Measurements from ENCODE around the gene ACVR1C. TPM values are rescaled to one million over a fixed set of nuclear protein-coding genes. Genes with fewer than 3 reads are reported as not detected.

Gene ACVR1C
- total RNA-seq, 2 experiments from 2014 or later = 1.2 to 2.4 TPM

- H3K36me3 Mint-ChIP-seq = peaks cover 5% of the 10 kb centered on the region
- CTCF ChIA-PET = interaction anchor here (1.9 kb wide), 1 partner anchor 9 kb away, joined by 6 read pairs; no protein-coding TSS in a partner anchor
- DNase-seq (no peak), ATAC-seq (no peak)
- H3K27me3 Mint-ChIP-seq = peaks cover 14% of the 10 kb centered on the region
- no peaks in the 10 kb centered on the region for H3K9me3 Mint-ChIP-seq (ENCODE audit: low read depth)
- peaks cover 3% of the 10 kb centered on the region for H3K4me1 Mint-ChIP-seq
- H3K27ac Mint-ChIP-seq = no peak overlapping the region
- no peak overlapping the region for H3K4me3 Mint-ChIP-seq
Measured at GRCh38 chr2:157506586-157506985, 122.1 kb downstream of the ACVR1C start.

- H3K4me1 Mint-ChIP-seq = peaks cover 10% of the 10 kb centered on the region
- no peak overlapping the region for H3K27ac Mint-ChIP-seq
- no peak for DNase-seq
- CTCF ChIA-PET = interaction anchor here (1.1 to 1.3 kb wide), 4 partner anchors 14 to 202 kb away, joined by 3 to 5 read pairs (median 4); no protein-coding TSS in a partner anchor
- H3K36me3 Mint-ChIP-seq = peaks cover 5% of the 10 kb centered on the region
- H3K9me3 Mint-ChIP-seq (ENCODE audit: low read depth) = no peaks in the 10 kb centered on the region
- ATAC-seq = no peak
- no peak overlapping the region for H3K4me3 Mint-ChIP-seq
- H3K27me3 Mint-ChIP-seq = peaks cover 6% of the 10 kb centered on the region
Measured at GRCh38 chr2:157504623-157505022, 124.0 kb downstream of the ACVR1C start.

GRCh38 chr2:157501026-157501425, 127.6 kb downstream of the ACVR1C start:
- H3K9me3 Mint-ChIP-seq (ENCODE audit: low read depth) = no peaks in the 10 kb centered on the region
- H3K4me3 Mint-ChIP-seq = no peak overlapping the region
- peaks cover 2% of the 10 kb centered on the region for H3K36me3 Mint-ChIP-seq
- H3K27ac Mint-ChIP-seq = no peak overlapping the region
- peaks cover 13% of the 10 kb centered on the region for H3K4me1 Mint-ChIP-seq
- DNase-seq (no peak), ATAC-seq (peak; percentile 43)
- no peaks in the 10 kb centered on the region for H3K27me3 Mint-ChIP-seq
- CTCF ChIA-PET = interaction anchor here (1.1 kb wide), 1 partner anchor 8 kb away, joined by 4 read pairs; no protein-coding TSS in a partner anchor

GRCh38 chr2:157500334-157500733, 128.3 kb downstream of the ACVR1C start:
- Mint-ChIP-seq H3K4me1 (peaks cover 13% of the 10 kb centered on the region), H3K27ac (no peak overlapping the region), H3K27me3 (no peaks in the 10 kb centered on the region), H3K36me3 (peaks cover 2% of the 10 kb centered on the region), H3K9me3 (ENCODE audit: low read depth) (no peaks in the 10 kb centered on the region), H3K4me3 (no peak overlapping the region)
- ATAC-seq (no peak), DNase-seq (no peak)
- CTCF ChIA-PET = interaction anchor here (1.1 kb wide), 1 partner anchor 8 kb away, joined by 4 read pairs; no protein-coding TSS in a partner anchor

GRCh38 chr2:157498483-157498882, 130.2 kb downstream of the ACVR1C start:
- H3K27me3 Mint-ChIP-seq = no peaks in the 10 kb centered on the region
- no peaks in the 10 kb centered on the region for H3K9me3 Mint-ChIP-seq (ENCODE audit: low read depth)

GRCh38 chr2:157497638-157498314, 130.9 kb downstream of the ACVR1C start:
- no peak for DNase-seq
- Mint-ChIP-seq H3K4me3 (no peak overlapping the region), H3K36me3 (no peaks in the 10 kb centered on the region), H3K9me3 (ENCODE audit: low read depth) (no peaks in the 10 kb centered on the region), H3K4me1 (peaks cover 28% of the 10 kb centered on the region), H3K27ac (no peak overlapping the region), H3K27me3 (no peaks in the 10 kb centered on the region)
- ATAC-seq = peak; percentile 94
- CTCF ChIA-PET = interaction anchor here (0.6 to 2.5 kb wide), 24 partner anchors 8 to 526 kb away, joined by 3 to 12 read pairs (median 4); partner anchors contain the start of genes ACVR1, ACVR1C and CYTIP

More at GRCh38 chr2:157498483-157498882, 130.2 kb downstream of the ACVR1C start:
- H3K36me3 Mint-ChIP-seq = no peaks in the 10 kb centered on the region
- DNase-seq = no peak
- H3K4me1 Mint-ChIP-seq = peaks cover 21% of the 10 kb centered on the region
- CTCF ChIA-PET = interaction anchor here (1.0 to 2.5 kb wide), 5 partner anchors 8 to 512 kb away, joined by 3 to 12 read pairs (median 6); no protein-coding TSS in a partner anchor
- H3K27ac Mint-ChIP-seq = no peak overlapping the region
- H3K4me3 Mint-ChIP-seq = no peak overlapping the region
- ATAC-seq = no peak

- no peaks in the 10 kb centered on the region for H3K9me3 Mint-ChIP-seq (ENCODE audit: low read depth)
- H3K4me1 Mint-ChIP-seq = peaks cover 63% of the 10 kb centered on the region
- peak; percentile 86 for DNase-seq
- peak; percentile 91 for ATAC-seq
- no peak overlapping the region for H3K27ac Mint-ChIP-seq
- H3K4me3 Mint-ChIP-seq = no peak overlapping the region
- no peaks in the 10 kb centered on the region for H3K36me3 Mint-ChIP-seq
- CTCF ChIA-PET = interaction anchor here (0.6 to 8.0 kb wide), 39 partner anchors 9 to 801 kb away, joined by 3 to 109 read pairs (median 4); partner anchors contain the start of genes ACVR1C and ERMN
- no peaks in the 10 kb centered on the region for H3K27me3 Mint-ChIP-seq
Measured at GRCh38 chr2:157492189-157492773, 136.4 kb downstream of the ACVR1C start.

- no peak overlapping the region for H3K4me3 Mint-ChIP-seq
- DNase-seq (no peak), ATAC-seq (no peak)
- H3K4me1 Mint-ChIP-seq = peaks cover 82% of the 10 kb centered on the region
- no peaks in the 10 kb centered on the region for H3K9me3 Mint-ChIP-seq (ENCODE audit: low read depth)
- H3K36me3 Mint-ChIP-seq = peaks cover under 1% of the 10 kb centered on the region
- H3K27ac Mint-ChIP-seq = no peak overlapping the region
- CTCF ChIA-PET = interaction anchor here (0.5 to 8.0 kb wide), 15 partner anchors 8 to 523 kb away, joined by 3 to 109 read pairs (median 4); partner anchors contain the start of genes CYTIP and ERMN
- no peaks in the 10 kb centered on the region for H3K27me3 Mint-ChIP-seq
Measured at GRCh38 chr2:157489983-157490382, 138.7 kb downstream of the ACVR1C start.

- no peaks in the 10 kb centered on the region for H3K9me3 Mint-ChIP-seq (ENCODE audit: low read depth)
- H3K4me3 Mint-ChIP-seq = no peak overlapping the region
- H3K27me3 Mint-ChIP-seq = no peaks in the 10 kb centered on the region
- H3K4me1 Mint-ChIP-seq = peaks cover 81% of the 10 kb centered on the region
- peaks cover 6% of the 10 kb centered on the region for H3K36me3 Mint-ChIP-seq
- H3K27ac Mint-ChIP-seq = no peak overlapping the region
- DNase-seq (no peak), ATAC-seq (no peak)
- CTCF ChIA-PET = interaction anchor here (0.7 to 8.0 kb wide), 9 partner anchors 8 to 265 kb away, joined by 3 to 109 read pairs (median 9); partner anchors contain the start of genes CYTIP and ERMN
Measured at GRCh38 chr2:157488877-157489276, 139.8 kb downstream of the ACVR1C start.

- no peak for DNase-seq
- peaks cover 70% of the 10 kb centered on the region for H3K4me1 Mint-ChIP-seq
- no peak overlapping the region for H3K27ac Mint-ChIP-seq
- no peak for ATAC-seq
- H3K36me3 Mint-ChIP-seq = peaks cover 6% of the 10 kb centered on the region
- no peak overlapping the region for H3K4me3 Mint-ChIP-seq
- H3K9me3 Mint-ChIP-seq (ENCODE audit: low read depth) = no peaks in the 10 kb centered on the region
- CTCF ChIA-PET = interaction anchor here (1.0 to 8.0 kb wide), 6 partner anchors 15 to 185 kb away, joined by 3 to 109 read pairs (median 4); partner anchors contain the start of genes ACVR1C and ERMN
- no peaks in the 10 kb centered on the region for H3K27me3 Mint-ChIP-seq
Measured at GRCh38 chr2:157487747-157488146, 140.9 kb downstream of the ACVR1C start.

GRCh38 chr2:157487271-157487610, 141.4 kb downstream of the ACVR1C start:
- CTCF ChIA-PET = interaction anchor here (1.2 to 8.0 kb wide), 4 partner anchors 14 to 159 kb away, joined by 3 to 109 read pairs (median 4); partner anchors contain the start of genes ACVR1C and ERMN
- H3K4me1 Mint-ChIP-seq = peaks cover 69% of the 10 kb centered on the region
- peaks cover 6% of the 10 kb centered on the region for H3K36me3 Mint-ChIP-seq
- no peak for ATAC-seq
- H3K9me3 Mint-ChIP-seq (ENCODE audit: low read depth) = no peaks in the 10 kb centered on the region
- H3K27ac Mint-ChIP-seq = no peak overlapping the region
- no peaks in the 10 kb centered on the region for H3K27me3 Mint-ChIP-seq
- no peak overlapping the region for H3K4me3 Mint-ChIP-seq
- no peak for DNase-seq

- peaks cover 67% of the 10 kb centered on the region for H3K4me1 Mint-ChIP-seq
- H3K4me3 Mint-ChIP-seq = no peak overlapping the region
- peak overlapping the region; percentile 20 for H3K27ac Mint-ChIP-seq
- DNase-seq (no peak), ATAC-seq (no peak)
- no peaks in the 10 kb centered on the region for H3K9me3 Mint-ChIP-seq (ENCODE audit: low read depth)
- no peaks in the 10 kb centered on the region for H3K27me3 Mint-ChIP-seq
- peaks cover 8% of the 10 kb centered on the region for H3K36me3 Mint-ChIP-seq
- CTCF ChIA-PET = interaction anchor here (1.1 to 8.0 kb wide), 4 partner anchors 11 to 159 kb away, joined by 3 to 109 read pairs (median 4); partner anchors contain the start of genes ACVR1C and ERMN
Measured at GRCh38 chr2:157486596-157487270, 141.9 kb downstream of the ACVR1C start.

All from activated CD8-positive, alpha-beta memory T cell treated with anti-CD3 and anti-CD28 coated beads, Interleukin-2, amount 10 ng/mL, durations not matched to agents 7 days and 5 days (primary cell).